C1 segment of cervical spinal cord (tissue), 14 donors: Measurements from ENCODE around the gene OR2G6.
"Not testable (repeated sequence)": the region's sequence is repeated elsewhere in the genome, so short reads cannot be mapped to it uniquely, and the experiment has no call there.

Experiments
- DNase-seq, 14 donors: peaks; one replicate each; lab custom pipeline; 2025; lab: John Stamatoyannopoulos, UW

OR2G6 gene

DNA sequence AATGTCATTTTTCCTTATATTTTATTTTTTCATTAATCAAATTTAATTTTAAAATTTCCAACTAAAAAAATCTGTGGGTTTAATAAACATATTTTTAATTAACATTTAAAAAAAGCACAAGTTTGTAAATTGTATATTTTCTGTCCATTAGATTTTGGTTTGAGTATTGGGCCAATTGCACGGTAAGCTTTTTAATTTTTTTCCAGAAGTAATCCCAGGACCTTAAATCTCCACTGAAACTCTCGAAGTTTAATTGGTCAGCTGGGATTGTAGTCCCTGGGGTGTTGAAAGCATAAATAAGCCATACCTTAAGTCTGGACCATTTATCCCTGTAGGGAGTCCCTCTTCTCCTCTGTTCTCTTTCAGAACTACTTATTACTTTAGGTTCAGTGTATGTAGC, at the start of gene OR2G6:
Gene OR2G6 (plus strand): TSS at position 301 of the 400 bp plus-strand sequence. CDS start 13,574 bp downstream, outside the sequence.
- DNase-seq: not testable (repeated sequence)

DNA sequence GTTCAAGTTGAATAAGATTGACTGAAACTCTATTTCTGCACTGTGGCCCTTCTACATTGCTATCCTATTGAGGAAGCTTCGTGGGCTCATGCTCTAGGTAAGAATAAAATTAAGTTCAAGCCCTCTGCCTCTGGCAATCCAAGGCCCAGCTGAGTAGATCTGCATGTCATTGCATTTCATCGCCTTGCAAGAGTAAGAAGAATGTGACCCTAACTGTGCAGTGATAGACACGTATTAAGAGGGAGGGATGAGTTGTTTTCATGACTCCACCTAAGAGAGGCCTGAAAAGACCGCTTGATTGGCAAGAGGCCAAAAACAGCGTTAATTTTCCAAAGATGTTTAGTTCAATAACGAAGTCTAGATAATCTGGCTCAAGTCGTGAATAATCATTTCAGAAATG, 48.8 kb upstream of the OR2G6 start:
- DNase-seq: not testable (repeated sequence)

DNA sequence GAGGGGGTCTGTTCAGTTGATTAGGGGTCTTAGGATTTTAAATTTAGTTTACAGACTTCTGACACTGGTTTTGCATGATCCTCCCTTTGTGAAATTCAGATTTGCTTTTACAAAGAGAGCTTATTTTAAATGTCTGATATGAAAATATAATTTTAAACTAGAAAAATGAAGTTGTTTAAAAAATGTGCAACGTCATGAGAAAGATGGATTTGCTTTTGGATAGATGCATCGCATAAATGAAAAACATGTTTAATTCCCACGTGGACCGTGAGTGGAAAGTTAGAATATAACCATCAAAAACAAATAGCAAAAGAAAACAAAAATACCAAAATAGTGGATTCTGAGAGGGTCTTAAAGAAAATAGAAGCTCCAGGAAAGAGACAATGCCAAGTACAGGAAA, 36.7 kb upstream of the OR2G6 start:
- no peak for DNase-seq

DNA sequence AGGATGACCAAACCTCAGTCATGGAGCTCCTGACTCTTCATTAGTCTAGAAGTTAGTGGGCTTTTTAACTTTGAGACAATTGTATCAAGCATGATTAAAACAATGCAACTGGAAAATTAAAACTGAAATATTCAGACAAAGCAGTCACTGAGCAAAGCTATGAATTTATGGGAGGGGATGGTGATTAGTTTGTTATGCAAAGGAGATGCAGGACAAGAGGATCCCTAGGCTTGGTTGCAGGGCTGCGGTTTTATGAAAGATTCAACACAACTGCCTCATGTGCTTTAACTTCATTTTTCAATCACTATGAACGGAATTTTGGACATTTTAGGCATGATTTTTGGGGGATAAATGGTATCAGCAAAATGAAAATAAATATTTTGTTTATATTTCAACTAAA, 35.8 kb upstream of the OR2G6 start:
- not testable (repeated sequence) for DNase-seq

DNA sequence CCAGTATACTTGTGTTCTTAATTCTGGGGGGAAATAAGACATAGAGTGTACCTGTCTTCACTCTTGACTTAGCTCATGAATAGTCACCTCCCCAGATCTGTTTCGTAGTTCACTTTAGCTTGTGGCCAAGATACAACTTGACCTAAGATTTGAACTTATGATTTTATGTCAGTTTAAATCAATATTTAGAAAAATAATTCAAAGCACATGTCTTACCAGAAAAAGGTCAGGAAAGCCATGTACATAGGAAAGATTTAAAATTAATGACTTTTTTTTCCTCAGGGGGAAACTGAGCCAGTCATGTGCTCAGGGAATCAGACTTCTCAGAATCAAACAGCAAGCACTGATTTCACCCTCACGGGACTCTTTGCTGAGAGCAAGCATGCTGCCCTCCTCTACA, 34.8 kb upstream of the OR2G6 start, which contains the start of gene OR2T3:
Gene OR2T3 (plus strand): TSS at position 301 of the 400 bp plus-strand sequence. CDS start 0 bp downstream, at position 301.
- not testable (repeated sequence) for DNase-seq

DNA sequence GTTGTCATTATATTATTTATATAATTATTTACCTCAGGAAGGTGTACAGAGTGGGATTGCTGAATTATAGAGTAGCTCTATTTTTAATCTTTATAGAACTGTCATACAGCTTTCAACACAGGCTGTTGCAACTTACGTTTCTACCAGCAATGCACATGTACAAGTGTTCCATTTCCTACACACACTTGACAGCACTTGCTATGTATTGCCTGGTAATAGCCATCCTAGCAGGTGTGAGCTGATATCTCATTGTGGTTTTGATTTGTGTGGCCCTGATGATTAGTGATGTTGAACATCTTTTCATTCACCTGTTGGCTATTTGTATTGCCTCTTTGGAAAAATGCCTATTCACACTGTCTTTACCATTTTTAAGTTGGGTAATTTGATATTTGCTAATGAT, 32.2 kb upstream of the OR2G6 start:
- not testable (repeated sequence) for DNase-seq

DNA sequence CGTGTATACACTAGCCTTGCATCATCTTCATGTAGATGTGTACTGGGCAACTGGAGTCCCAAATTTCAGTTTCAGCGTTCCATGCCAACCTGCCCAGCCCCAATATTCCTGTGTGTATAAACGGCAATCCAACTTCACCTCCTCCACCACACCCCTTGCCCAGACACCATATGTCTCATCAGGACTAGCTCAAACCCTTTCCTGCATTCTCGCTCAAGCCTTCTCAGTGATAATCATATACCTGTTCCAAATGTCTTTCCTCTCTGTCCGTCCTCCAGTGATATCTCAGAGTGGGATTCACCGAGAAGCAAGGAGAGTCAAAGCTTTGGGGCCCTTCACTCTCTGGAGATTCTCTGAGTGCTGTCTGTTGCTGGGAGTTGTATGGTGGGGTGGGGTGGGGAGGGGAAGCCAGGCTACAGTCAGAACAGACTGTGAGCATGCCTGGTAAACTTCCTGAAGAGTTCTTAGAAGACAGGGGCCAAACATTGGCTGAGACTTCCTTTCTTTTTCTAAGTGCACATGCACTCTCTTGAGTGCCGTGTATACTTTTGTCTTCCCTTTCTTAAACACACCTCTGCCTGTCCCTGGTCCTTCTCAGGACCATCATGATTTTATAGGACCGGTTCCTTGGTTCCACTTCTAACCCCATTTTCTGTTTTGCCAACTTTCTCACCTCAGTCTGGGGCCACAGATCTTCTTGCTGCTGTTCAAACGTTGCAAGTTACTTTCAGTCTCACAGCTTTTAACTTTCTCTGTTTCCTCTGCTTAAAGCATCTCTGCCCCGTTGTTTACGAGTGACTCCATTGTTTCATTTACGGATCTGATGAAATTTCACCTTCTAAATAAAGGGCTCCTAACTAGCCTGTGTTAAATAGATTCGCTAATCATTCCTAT, 25.9 kb upstream of the OR2G6 start:
- DNase-seq: not testable (repeated sequence)

DNA sequence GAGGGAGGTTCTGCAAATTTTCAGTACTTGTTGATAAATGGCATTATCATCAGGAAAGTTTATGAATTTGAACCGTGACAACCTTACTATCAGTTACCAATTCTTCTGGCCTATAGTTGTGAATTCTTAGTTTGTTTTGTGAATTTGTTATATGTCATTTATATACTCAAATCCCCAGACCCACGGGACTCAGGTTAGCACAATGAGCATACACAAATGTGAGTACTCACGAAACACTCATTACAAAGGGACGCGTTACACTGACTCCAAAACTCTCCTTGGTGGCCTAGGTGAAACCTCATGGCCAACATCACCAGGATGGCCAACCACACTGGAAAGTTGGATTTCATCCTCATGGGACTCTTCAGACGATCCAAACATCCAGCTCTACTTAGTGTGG, 19.6 kb upstream of the OR2G6 start, which contains the start of gene OR2T5:
Gene OR2T5 (plus strand): TSS at position 301 of the 400 bp plus-strand sequence. CDS start 0 bp downstream, at position 301.
- not testable (repeated sequence) for DNase-seq

DNA sequence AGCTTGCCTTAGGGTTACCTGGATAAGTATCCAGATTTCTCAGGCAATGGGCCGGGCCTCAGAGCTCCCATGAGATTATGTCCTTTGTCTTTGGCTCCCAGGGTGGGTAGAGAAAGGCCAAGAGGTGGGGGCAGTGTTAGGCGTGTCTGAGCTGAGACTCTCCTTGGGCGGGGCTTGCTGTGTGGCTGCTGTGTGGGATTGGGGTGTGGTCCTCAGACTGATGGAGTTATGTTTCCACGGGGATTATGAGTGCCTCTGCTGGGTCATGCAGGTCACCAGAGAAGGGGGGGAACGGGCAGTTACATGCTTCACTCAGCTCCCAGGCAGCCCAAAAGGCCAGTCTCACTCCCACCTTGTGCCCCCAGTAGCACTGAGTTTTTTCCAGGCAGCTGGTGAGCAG, 11.2 kb upstream of the OR2G6 start:
- DNase-seq: not testable (repeated sequence)

DNA sequence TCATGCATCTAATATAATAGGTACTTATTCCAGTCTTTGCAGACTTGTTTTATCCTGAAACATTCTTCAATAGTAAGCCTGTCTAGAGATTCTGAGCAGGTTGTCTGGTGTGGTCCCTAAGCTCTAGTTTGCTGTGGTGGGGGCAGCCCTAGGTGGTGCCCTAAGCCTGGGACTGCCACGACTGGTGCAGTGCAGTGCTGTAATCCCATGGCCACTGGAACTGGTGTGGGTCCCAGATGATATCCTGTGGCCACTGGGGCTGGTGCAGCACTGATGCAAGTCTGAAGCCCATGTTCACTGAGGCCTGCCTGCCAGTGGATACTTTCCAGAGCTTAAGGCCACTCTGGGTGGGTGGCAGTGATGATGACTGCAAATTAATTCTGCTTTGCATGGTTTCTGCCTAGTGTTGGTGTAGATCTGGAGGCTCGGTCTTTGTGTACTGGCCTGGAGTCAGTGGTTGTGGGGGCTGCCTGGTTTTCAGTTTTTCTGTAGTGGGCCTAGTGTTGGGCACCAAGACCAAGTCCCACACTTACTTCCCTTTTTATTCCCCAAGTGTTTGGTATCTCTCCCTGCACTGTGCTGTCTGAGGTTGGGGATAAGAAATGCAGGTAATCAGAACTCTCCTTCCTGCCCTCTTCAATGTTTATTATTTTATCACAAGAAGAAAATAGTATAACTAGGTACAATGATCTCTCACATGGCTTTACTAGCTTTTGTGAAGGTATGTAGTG, 7.4 kb upstream of the OR2G6 start:
- DNase-seq: not testable (repeated sequence)

DNA sequence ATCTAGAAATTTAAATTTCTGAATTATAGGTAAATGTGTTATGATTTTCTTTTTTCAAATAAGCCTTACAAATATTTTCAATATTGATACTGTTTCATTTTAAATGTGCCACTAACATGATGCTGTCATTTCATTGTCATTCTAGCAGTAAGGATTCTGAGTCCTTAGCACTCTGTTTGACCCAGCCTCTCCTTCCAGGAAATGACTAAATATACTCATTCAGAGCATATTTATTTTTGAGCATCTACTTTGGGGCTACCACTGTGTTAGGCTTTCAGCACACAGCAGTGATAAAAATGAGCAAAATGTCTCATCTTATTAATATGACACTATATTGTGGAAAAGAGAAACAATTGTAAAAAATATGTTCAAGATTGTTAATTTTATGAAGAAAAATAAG, 2.3 kb downstream of the OR2G6 start:
- not testable (repeated sequence) for DNase-seq

DNA sequence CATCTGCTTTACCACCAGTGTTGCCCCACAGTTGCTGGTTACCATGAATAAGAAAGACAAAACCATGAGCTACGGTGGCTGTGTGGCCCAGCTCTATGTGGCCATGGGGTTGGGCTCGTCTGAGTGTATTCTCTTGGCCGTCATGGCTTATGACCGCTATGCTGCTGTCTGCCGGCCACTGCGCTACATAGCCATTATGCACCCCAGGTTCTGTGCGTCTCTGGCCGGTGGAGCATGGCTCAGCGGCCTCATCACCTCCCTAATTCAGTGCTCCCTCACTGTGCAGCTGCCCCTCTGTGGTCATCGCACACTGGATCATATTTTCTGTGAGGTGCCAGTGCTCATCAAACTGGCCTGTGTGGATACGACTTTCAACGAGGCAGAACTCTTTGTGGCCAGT, 14.0 kb downstream of the OR2G6 start:
- DNase-seq: no peak

DNA sequence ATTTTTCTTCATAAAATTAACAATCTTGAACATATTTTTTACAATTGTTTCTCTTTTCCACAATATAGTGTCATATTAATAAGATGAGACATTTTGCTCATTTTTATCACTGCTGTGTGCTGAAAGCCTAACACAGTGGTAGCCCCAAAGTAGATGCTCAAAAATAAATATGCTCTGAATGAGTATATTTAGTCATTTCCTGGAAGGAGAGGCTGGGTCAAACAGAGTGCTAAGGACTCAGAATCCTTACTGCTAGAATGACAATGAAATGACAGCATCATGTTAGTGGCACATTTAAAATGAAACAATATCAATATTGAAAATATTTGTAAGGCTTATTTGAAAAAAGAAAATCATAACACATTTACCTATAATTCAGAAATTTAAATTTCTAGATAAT, 29.6 kb downstream of the OR2G6 start:
- DNase-seq: not testable (repeated sequence)

DNA sequence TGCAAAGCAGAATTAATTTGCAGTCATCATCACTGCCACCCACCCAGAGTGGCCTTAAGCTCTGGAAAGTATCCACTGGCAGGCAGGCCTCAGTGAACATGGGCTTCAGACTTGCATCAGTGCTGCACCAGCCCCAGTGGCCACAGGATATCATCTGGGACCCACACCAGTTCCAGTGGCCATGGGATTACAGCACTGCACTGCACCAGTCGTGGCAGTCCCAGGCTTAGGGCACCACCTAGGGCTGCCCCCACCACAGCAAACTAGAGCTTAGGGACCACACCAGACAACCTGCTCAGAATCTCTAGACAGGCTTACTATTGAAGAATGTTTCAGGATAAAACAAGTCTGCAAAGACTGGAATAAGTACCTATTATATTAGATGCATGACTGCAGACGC, 39.5 kb downstream of the OR2G6 start:
- DNase-seq: not testable (repeated sequence)

DNA sequence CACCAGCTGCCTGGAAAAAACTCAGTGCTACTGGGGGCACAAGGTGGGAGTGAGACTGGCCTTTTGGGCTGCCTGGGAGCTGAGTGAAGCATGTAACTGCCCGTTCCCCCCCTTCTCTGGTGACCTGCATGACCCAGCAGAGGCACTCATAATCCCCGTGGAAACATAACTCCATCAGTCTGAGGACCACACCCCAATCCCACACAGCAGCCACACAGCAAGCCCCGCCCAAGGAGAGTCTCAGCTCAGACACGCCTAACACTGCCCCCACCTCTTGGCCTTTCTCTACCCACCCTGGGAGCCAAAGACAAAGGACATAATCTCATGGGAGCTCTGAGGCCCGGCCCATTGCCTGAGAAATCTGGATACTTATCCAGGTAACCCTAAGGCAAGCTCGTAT, 43.2 kb downstream of the OR2G6 start:
- not testable (repeated sequence) for DNase-seq

DNA sequence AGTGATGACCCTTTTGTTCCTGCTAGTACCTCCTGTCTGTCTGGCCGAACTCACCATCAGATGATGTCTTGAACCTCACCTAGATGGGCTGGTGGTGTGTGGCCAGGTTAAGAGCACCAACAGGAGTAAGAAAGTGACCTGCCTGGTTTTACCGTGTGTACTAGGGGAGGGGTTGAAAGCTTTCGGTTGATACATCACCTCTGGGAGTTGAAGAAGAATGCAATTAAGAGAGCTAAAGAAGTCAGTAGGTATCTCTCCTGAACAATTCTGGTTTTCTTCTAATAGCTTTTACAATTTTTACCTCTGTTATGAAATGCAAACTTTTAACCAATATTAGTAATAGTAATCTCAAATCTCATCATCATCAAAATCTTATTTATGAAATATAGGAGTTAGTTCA, 54.8 kb downstream of the OR2G6 start, which contains the start of gene OR2T29:
Gene OR2T29 (minus strand): TSS at position 101 of the 400 bp plus-strand sequence. CDS start 3,281 bp downstream, outside the sequence.
- not testable (repeated sequence) for DNase-seq

DNA sequence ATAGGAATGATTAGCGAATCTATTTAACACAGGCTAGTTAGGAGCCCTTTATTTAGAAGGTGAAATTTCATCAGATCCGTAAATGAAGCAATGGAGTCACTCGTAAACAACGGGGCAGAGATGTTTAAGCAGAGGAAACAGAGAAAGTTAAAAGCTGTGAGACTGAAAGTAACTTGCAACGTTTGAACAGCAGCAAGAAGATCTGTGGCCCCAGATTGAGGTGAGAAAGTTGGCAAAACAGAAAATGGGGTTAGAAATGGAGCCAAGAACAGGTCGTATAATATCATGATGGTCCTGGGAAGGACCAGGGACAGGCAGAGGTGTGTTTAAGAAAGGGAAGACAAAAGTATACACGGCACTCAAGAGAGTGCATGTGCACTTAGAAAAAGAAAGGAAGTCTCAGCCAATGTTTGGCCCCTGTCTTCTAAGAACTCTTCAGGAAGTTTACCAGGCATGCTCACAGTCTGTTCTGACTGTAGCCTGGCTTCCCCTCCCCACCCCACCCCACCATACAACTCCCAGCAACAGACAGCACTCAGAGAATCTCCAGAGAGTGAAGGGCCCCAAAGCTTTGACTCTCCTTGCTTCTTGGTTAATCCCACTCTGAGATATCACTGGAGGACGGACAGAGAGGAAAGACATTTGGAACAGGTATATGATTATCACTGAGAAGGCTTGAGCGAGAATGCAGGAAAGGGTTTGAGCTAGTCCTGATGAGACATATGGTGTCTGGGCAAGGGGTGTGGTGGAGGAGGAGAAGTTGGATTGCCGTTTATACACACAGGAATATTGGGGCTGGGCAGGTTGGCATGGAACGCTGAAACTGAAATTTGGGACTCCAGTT, 57.9 kb downstream of the OR2G6 start:
- DNase-seq: not testable (repeated sequence)

DNA sequence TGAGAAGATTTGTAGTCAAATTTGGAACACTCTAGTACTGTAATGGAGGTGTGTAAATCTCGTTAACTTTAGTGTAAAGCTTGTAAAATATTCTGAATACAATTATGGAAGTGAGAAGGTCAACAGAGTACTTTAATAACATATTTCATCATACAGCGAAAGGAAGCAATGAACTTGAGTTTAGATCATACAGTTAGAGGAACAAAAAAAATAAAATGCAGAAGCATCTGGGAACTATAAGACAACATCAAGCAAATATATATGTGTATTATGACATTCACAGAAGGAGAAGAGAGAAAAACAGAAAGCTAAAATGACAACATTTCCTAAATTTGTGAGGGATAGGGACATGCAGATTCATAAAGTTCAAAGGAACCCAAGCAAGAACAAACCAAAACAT, 61.2 kb downstream of the OR2G6 start:
- not testable (repeated sequence) for DNase-seq

DNA sequence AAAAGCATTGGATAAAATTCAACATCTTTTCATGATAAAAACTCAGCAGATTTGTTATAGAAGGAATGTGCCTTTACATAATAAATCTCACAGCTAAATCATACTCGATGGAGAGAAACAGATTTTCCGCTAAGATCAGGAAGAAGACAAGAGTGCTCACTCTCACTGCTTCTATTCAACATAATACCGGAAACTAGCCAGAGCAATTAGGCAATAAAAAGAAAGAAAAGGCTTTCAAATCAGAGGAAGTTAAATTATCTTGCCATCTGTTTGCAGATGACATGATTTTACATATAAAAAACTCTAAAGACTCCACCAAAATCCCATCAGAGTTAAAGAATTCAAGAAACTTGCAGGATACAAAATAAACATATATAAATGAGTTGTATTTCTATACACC, 62.9 kb downstream of the OR2G6 start:
- not testable (repeated sequence) for DNase-seq

DNA sequence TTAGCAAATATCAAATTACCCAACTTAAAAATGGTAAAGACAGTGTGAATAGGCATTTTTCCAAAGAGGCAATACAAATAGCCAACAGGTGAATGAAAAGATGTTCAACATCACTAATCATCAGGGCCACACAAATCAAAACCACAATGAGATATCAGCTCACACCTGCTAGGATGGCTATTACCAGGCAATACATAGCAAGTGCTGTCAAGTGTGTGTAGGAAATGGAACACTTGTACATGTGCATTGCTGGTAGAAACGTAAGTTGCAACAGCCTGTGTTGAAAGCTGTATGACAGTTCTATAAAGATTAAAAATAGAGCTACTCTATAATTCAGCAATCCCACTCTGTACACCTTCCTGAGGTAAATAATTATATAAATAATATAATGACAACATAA, 64.2 kb downstream of the OR2G6 start:
- DNase-seq: not testable (repeated sequence)

DNA sequence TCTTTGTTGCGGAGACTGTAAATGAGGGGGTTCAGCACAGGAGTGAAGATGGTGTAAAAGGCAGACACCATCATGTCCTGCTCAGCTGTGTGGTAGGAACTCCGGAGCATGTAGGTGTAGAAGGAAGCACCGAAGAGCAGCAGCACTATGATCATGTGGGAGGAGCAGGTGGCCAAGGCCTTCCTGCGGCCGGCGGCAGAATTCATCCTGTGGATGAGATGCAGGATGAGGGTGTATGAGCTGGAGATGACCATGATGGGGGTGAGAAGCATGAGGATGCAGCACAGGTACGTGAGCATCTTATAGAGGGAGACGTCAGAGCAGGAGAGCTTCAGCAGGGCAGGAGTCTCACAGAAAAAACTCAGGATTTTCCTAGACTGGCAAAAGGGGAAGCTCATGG, 66.0 kb downstream of the OR2G6 start:
- DNase-seq: not testable (repeated sequence)
